Type B pancreatic cell (in vitro differentiated cells): ENCODE measurements around the gene STK11IP. TPM values are rescaled to one million over a fixed set of nuclear protein-coding genes. Genes with fewer than 3 reads are reported as not detected.

Experiments used
- DNase-seq: peaks from one replicate; pipeline ENCODE4 v3.0.0; 2021; ENCODE audit warnings: mixed read lengths; ENCODE audit not compliant: unreplicated experiment; ENCODE audit errors: extremely low spot score
- H3K27ac Mint-ChIP-seq: 2 replicates; pipeline ENCODE4 v1.8.0; 2021; ENCODE audit warnings: mild to moderate bottlenecking, mixed read lengths
- H3K27me3 Mint-ChIP-seq: 2 replicates; pipeline ENCODE4 v1.8.0; 2021; ENCODE audit warnings: mixed read lengths
- H3K36me3 Mint-ChIP-seq: 2 replicates; pipeline ENCODE4 v1.8.0; 2021; ENCODE audit warnings: mixed read lengths
- H3K4me1 Mint-ChIP-seq: one replicate; pipeline ENCODE4 v1.8.0; 2021; ENCODE audit warnings: mixed read lengths; ENCODE audit not compliant: unreplicated experiment
- H3K4me3 Mint-ChIP-seq: 2 replicates; pipeline ENCODE4 v1.8.0; 2021; ENCODE audit warnings: mild to moderate bottlenecking, mixed read lengths
- H3K9me3 Mint-ChIP-seq: 2 replicates; pipeline ENCODE4 v1.8.0; 2021; ENCODE audit warnings: mixed read lengths
- CTCF ChIP-seq: fragments of 200-600 bp; sonication (generic); conservative IDR thresholded peaks from 2 replicates; pipeline ENCODE4 v1.5.0; 2021; ENCODE audit warnings: antibody characterized with exemption, mild to moderate bottlenecking
- total RNA-seq: library from RNA; stranded (reverse); gene quantifications from 2 replicates; pipeline ENCODE4 v1.2.1, GENCODE V29; 2021; ENCODE audit warnings: low replicate concordance

The STK11IP gene
- total RNA-seq, 1 donor from 2014 or later: 42.5 TPM

- TF ChIP-seq CTCF: no peak
- peaks cover 2% of the 10 kb centered on the region for H3K36me3 Mint-ChIP-seq
- peaks cover 3% of the 10 kb centered on the region for H3K27me3 Mint-ChIP-seq
- DNase-seq: no peak
- no peaks in the 10 kb centered on the region for H3K9me3 Mint-ChIP-seq
- no peak overlapping the region for H3K4me3 Mint-ChIP-seq
- peaks cover 32% of the 10 kb centered on the region for H3K4me1 Mint-ChIP-seq
- no peak overlapping the region for H3K27ac Mint-ChIP-seq
These were observed 23.0 kb upstream of the STK11IP start for GRCh38 chr2:219574484-219575311.

- no peaks in the 10 kb centered on the region for H3K9me3 Mint-ChIP-seq
- DNase-seq: no peak
- no peaks in the 10 kb centered on the region for H3K36me3 Mint-ChIP-seq
- H3K4me3 Mint-ChIP-seq: peak overlapping the region; percentile 3
- H3K4me1 Mint-ChIP-seq: peaks cover 30% of the 10 kb centered on the region
- peak overlapping the region; percentile 16 for H3K27ac Mint-ChIP-seq
- H3K27me3 Mint-ChIP-seq: peaks cover 3% of the 10 kb centered on the region
- no peak for TF ChIP-seq CTCF
These were observed 21.8 kb upstream of the STK11IP start for GRCh38 chr2:219575566-219576504.

GRCh38 chr2:219576505-219577388 lies 20.9 kb upstream of the STK11IP start:
- H3K36me3 Mint-ChIP-seq: no peaks in the 10 kb centered on the region
- peak overlapping the region; percentile 55 for H3K4me3 Mint-ChIP-seq
- peaks cover 27% of the 10 kb centered on the region for H3K4me1 Mint-ChIP-seq
- no peak for TF ChIP-seq CTCF
- H3K27ac Mint-ChIP-seq: peak overlapping the region; percentile 59
- no peaks in the 10 kb centered on the region for H3K9me3 Mint-ChIP-seq
- H3K27me3 Mint-ChIP-seq: peaks cover 3% of the 10 kb centered on the region
- no peak for DNase-seq

- peaks cover 3% of the 10 kb centered on the region for H3K27me3 Mint-ChIP-seq
These were observed 18.6 kb upstream of the STK11IP start for GRCh38 chr2:219578811-219579613.

More at GRCh38 chr2:219578811-219579613, 18.6 kb upstream of the STK11IP start:
- no peak overlapping the region for H3K27ac Mint-ChIP-seq
- TF ChIP-seq CTCF: no peak
- no peak for DNase-seq
- H3K9me3 Mint-ChIP-seq: no peaks in the 10 kb centered on the region
- H3K36me3 Mint-ChIP-seq: no peaks in the 10 kb centered on the region
- H3K4me1 Mint-ChIP-seq: peaks cover 23% of the 10 kb centered on the region
- H3K4me3 Mint-ChIP-seq: no peak overlapping the region
